Natural killer cell (primary cell): ENCODE measurements around the gene SLC26A1. TPM values are rescaled to one million over a fixed set of nuclear protein-coding genes. Genes with fewer than 3 reads are reported as not detected.

Experiments used
- ATAC-seq, 3 donors: fragments of 150-1000 bp in 2 of 3; fragments of 200-7000 bp in 1 of 3; cut with Tn5 transposase; 1 replicate in 1 of 3; 2 replicates in 2 of 3; pipeline ENCODE4 v1.10.0; 2021; ENCODE audit warnings: mild to moderate bottlenecking in 2 of 3, moderate library complexity in 2 of 3
- DNase-seq, 2 donors: peaks; one replicate each; pipeline versions ENCODE4 v3.0.0 to v3.0.0-alpha.2; 2013 to 2021; ENCODE audit warnings: mixed read lengths in 1 of 2
- H3K27ac ChIP-seq: one replicate; pipeline ENCODE4 v1.5.1; 2013; ENCODE audit warnings: mild to moderate bottlenecking, low read length
- H3K27me3 ChIP-seq: one replicate; pipeline ENCODE4 v1.6.1; 2013; ENCODE audit warnings: low read length; ENCODE audit not compliant: control insufficient read depth, insufficient read depth
- H3K36me3 ChIP-seq: one replicate; pipeline ENCODE4 v1.6.1; 2013; ENCODE audit warnings: low read length; ENCODE audit not compliant: control insufficient read depth, insufficient read depth
- H3K4me1 ChIP-seq: one replicate; pipeline ENCODE4 v1.6.1; 2013; ENCODE audit warnings: low read length; ENCODE audit not compliant: control insufficient read depth, insufficient read depth
- H3K4me3 ChIP-seq: one replicate; pipeline ENCODE4 v1.5.1; 2013; ENCODE audit warnings: low read length
- H3K9me3 ChIP-seq: one replicate; pipeline ENCODE4 v1.6.1; 2013; ENCODE audit warnings: low read length; ENCODE audit not compliant: control insufficient read depth, insufficient read depth
- H3K27ac Mint-ChIP-seq, 2 donors: one replicate each; pipeline ENCODE4 v1.8.0; 2022; ENCODE audit warnings: mild to moderate bottlenecking in 2 of 2, mixed read lengths in 2 of 2, moderate library complexity in 1 of 2
- H3K27me3 Mint-ChIP-seq, 2 donors: one replicate each; pipeline ENCODE4 v1.8.0; 2022; ENCODE audit warnings: low read depth in 2 of 2, mixed read lengths in 2 of 2
- H3K36me3 Mint-ChIP-seq: one replicate; pipeline ENCODE4 v1.8.0; 2022; ENCODE audit warnings: mixed read lengths
- H3K4me1 Mint-ChIP-seq, 2 donors: one replicate each; pipeline ENCODE4 v1.8.0; 2022; ENCODE audit warnings: mixed read lengths in 2 of 2
- H3K4me3 Mint-ChIP-seq: one replicate; pipeline ENCODE4 v1.8.0; 2022; ENCODE audit warnings: mild to moderate bottlenecking, moderate library complexity, mixed read lengths
- H3K9me3 Mint-ChIP-seq, 2 donors: one replicate each; pipeline ENCODE4 v1.8.0; 2022; ENCODE audit warnings: mixed read lengths in 2 of 2
- WGBS: methylation state at CpG from one replicate; pipeline ENCODE4 v1.1.7; 2013; ENCODE audit warnings: missing lambda C conversion rate; ENCODE audit not compliant: insufficient coverage; 5-methylcytosine and 5-hydroxymethylcytosine counted together
- intact Hi-C: fragments of 100-400 bp; cut with micrococcal nuclease; formaldehyde crosslinking; loops from one replicate; pipeline ENCODE4 v1.14.2; 2022
- total RNA-seq, 4 donors: library from RNA; stranded (reverse); fragments of 120-200 nt in 1 of 4; gene quantifications; one replicate each; pipeline versions ENCODE4 v1.2.3 to v1.2.4, GENCODE V29; 2013 to 2022
- TF ChIP-seq, protein P1 (sequence below): fragments of 200-600 bp; IDR thresholded peaks from one replicate; pipeline ENCODE4 v1.8.0; 2022; ENCODE audit warnings: antibody characterized with exemption

Gene SLC26A1
- total RNA-seq, 3 donors from 2014 or later (not counting 1 experiment from before 2014, with no cell fraction given): 0.19 to 0.80 (median 0.61) TPM

DNA sequence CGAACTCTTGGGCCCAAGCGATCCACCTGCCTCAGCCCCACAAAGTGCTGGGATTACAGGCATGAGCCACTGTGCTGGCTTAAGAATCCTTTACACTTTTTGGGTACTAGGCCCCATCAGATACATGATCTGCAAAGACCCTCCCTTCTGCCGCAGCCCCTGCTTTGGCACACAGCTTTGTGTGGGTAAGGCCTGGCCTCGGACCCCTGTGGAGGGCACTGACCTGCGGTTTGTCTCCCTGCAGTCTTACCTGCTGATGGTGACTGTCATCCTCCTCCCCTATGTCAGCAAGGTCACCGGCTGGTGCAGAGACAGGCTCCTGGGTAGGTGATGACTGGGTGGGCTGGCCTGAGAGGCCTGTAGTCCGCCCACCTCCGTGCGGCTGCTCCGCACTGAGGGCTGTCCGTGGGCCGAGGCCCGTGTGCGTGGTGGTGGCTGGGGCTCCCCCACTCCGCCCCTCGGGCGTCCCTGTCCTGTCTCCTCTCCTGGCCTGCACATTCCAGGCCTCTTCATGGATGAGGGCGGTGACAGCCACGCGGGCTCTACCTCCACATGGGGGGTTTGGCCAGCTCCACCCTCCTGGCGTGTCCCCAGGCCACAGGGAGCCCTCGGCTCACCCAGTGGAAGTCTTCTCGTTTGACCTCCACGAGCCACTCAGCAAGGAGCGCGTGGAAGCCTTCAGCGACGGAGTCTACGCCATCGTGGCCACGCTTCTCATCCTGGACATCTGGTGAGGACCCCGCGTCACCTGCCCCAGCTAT, 37.9 kb downstream of the SLC26A1 start:
- no peak overlapping the region for H3K4me3 Mint-ChIP-seq
- H3K36me3 ChIP-seq: peaks cover 28% of the 10 kb centered on the region

DNA sequence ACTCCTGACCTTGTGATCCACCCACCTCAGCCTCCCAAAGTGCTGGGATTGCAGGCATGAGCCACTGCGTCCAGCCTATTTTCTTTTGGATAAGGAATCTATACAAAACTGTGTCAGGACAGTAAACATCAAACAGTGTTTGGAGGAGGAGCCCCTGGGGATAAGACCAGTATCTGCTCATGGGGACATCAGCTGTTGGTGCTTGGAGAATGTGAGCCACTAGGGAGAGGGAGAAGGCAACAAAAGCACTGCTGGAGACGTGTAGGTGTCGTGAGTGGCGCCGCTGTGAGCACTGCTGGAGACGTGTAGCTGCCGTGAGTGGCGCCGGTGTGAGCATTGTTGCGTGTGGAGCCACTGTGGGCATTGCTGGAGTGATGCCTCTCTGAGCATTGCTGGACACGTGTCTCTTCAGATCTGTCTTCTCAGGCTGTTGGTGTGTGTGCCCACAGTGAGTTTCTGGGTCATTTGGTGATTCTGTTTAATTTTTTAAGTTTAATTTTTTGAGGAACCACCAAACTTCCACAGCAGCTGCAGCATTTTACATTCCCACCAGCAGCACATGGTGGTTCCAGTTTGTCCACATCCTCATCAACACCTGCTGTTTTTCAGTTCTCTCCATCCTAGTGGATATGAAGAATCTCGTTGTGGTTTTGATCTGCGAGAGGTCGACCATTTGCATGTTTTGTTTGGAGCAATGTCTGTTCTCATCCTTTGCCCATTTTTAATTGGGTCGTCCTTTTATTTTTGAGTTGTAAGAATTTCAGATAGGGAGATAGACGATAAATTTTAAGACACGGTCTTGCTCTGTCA, 38.8 kb downstream of the SLC26A1 start:
- Histone ChIP-seq H3K4me3 (no peak overlapping the region), H3K27me3 (no peaks in the 10 kb centered on the region), H3K27ac (no peak overlapping the region), H3K4me1 (no peaks in the 10 kb centered on the region), H3K9me3 (no peaks in the 10 kb centered on the region), H3K36me3 (peaks cover 22% of the 10 kb centered on the region)
- Mint-ChIP-seq H3K9me3 (no peaks in the 10 kb centered on the region), H3K27me3 (no peaks in the 10 kb centered on the region), H3K4me3 (no peak overlapping the region), H3K4me1 (peaks cover 4 to 11% of the 10 kb centered on the region in 2 donors), H3K36me3 (no peaks in the 10 kb centered on the region), H3K27ac (no peak overlapping the region)
- 95% methylated on average over 17 of the region's 17 CpGs for WGBS
- DNase-seq (no peak), ATAC-seq (no peak)
- TF ChIP-seq, protein P1, sequence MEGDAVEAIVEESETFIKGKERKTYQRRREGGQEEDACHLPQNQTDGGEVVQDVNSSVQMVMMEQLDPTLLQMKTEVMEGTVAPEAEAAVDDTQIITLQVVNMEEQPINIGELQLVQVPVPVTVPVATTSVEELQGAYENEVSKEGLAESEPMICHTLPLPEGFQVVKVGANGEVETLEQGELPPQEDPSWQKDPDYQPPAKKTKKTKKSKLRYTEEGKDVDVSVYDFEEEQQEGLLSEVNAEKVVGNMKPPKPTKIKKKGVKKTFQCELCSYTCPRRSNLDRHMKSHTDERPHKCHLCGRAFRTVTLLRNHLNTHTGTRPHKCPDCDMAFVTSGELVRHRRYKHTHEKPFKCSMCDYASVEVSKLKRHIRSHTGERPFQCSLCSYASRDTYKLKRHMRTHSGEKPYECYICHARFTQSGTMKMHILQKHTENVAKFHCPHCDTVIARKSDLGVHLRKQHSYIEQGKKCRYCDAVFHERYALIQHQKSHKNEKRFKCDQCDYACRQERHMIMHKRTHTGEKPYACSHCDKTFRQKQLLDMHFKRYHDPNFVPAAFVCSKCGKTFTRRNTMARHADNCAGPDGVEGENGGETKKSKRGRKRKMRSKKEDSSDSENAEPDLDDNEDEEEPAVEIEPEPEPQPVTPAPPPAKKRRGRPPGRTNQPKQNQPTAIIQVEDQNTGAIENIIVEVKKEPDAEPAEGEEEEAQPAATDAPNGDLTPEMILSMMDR: no peak
- intact Hi-C loops: no loop called here

More for the DNA sequence above, 37.9 kb downstream of the SLC26A1 start:
- no peak overlapping the region for H3K4me3 ChIP-seq
- ATAC-seq (no peak), DNase-seq (no peak)
- peaks cover 4 to 10% of the 10 kb centered on the region in 2 donors for H3K4me1 Mint-ChIP-seq
- H3K9me3 Mint-ChIP-seq: no peaks in the 10 kb centered on the region
- TF ChIP-seq, protein P1: no peak
- no peaks in the 10 kb centered on the region for H3K27me3 Mint-ChIP-seq
- H3K4me1 ChIP-seq: no peaks in the 10 kb centered on the region
- intact Hi-C loops: no loop called here
- H3K36me3 Mint-ChIP-seq: no peaks in the 10 kb centered on the region
- no peaks in the 10 kb centered on the region for H3K27me3 ChIP-seq
- H3K27ac ChIP-seq: no peak overlapping the region
- WGBS: 95% methylated on average over 32 of the region's 33 CpGs
- H3K9me3 ChIP-seq: no peaks in the 10 kb centered on the region
- H3K27ac Mint-ChIP-seq: no peak overlapping the region

DNA sequence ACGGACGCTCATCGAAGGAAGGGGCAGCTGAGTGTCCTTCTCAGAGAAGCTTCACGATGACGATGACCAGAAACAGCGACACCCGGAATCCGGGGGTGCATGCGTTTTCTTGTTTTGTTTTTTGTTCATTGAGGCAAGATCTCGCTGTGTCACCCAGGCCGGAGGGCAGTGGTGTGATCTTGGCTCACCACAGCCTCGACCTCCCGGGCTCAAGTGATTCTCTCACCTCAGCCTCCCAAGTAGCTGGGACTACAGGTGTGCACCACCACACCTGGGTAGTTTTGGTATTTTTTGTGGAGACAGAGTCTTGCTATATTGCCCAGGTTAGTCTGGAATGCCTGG, 39.7 kb downstream of the SLC26A1 start:
- WGBS: 98% methylated on average over 13 of the region's 13 CpGs
- peaks cover 22% of the 10 kb centered on the region for H3K36me3 ChIP-seq
- TF ChIP-seq, protein P1: no peak

More for the DNA sequence above, 39.7 kb downstream of the SLC26A1 start:
- no peak overlapping the region for H3K4me3 Mint-ChIP-seq
- Histone ChIP-seq H3K27ac (no peak overlapping the region), H3K27me3 (no peaks in the 10 kb centered on the region), H3K4me1 (no peaks in the 10 kb centered on the region), H3K4me3 (no peak overlapping the region), H3K9me3 (no peaks in the 10 kb centered on the region)
- H3K27ac Mint-ChIP-seq: no peak overlapping the region
- no peaks in the 10 kb centered on the region for H3K9me3 Mint-ChIP-seq
- H3K4me1 Mint-ChIP-seq: peaks cover under 1 to 11% of the 10 kb centered on the region in 2 donors
- intact Hi-C loops: no loop called here
- no peaks in the 10 kb centered on the region for H3K27me3 Mint-ChIP-seq
- ATAC-seq (no peak), DNase-seq (no peak)
- H3K36me3 Mint-ChIP-seq: no peaks in the 10 kb centered on the region
